ENCODE results near the gene FAT1. TPM values are rescaled to one million over a fixed set of nuclear protein-coding genes. Genes with fewer than 3 reads are reported as not detected.

The FAT1 gene
- total and polyA plus RNA-seq, 2 donors (not counting 3 experiments of a cell fraction or from before 2014, with no cell fraction given), result 9.2 to 9.8 TPM

- DNase-seq (ENCODE audit: low read depth, low spot score) (no peak), FAIRE-seq (no peak)
- Histone ChIP-seq H3K4me3 (replicated peaks in 1 of 3; ENCODE audit: insufficient read depth in 1 of 3, low read depth in 1 of 3, low read length in 3 of 3) (no peak overlapping the region), H3K4me1 (ENCODE audit: control insufficient read depth, extremely low read depth, insufficient read depth, low read length) (peaks cover 10% of the 10 kb centered on the region), H3K27me3 (ENCODE audit: control insufficient read depth in 2 of 2, insufficient read depth in 2 of 2, low read length in 2 of 2) (peaks cover 0 to 10% of the 10 kb centered on the region in 2 experiments), H3K36me3 (ENCODE audit: control insufficient read depth in 2 of 2, extremely low read depth in 1 of 2, insufficient read depth in 2 of 2, low read length in 2 of 2) (no peaks in the 10 kb centered on the region), H3K27ac (ENCODE audit: insufficient read depth, low read depth, low read length) (no peak overlapping the region), H3K9ac (replicated peaks; ENCODE audit: extremely low read depth, insufficient read depth, low read length) (no peak overlapping the region), H2AFZ (ENCODE audit: low read depth, low read length) (no peak overlapping the region), H3K4me2 (ENCODE audit: insufficient read depth, low read length) (no peak overlapping the region), H3K79me2 (ENCODE audit: control insufficient read depth, insufficient read depth, low read length) (no peaks in the 10 kb centered on the region), H4K20me1 (replicated peaks; ENCODE audit: control insufficient read depth, extremely low read depth, insufficient read depth, low read length) (no peaks in the 10 kb centered on the region), H3K9me3 (replicated peaks; ENCODE audit: control insufficient read depth, insufficient read depth, low read length) (no peaks in the 10 kb centered on the region), H3K9me1 (replicated peaks; ENCODE audit: control insufficient read depth, extremely low read depth, insufficient read depth, low read length) (no peaks in the 10 kb centered on the region)
- CTCF ChIA-PET, result no interaction called here
- intact Hi-C loops (cut with micrococcal nuclease) (no loop called here), dilution Hi-C loops (cut with MboI; ENCODE audit: extremely low pct_ligation_motif_present, low sequenced_read_pairs) (no loop called here)
- TF ChIP-seq MAX (IDR thresholded peaks at IDR 0.05; ENCODE audit: insufficient read depth, insufficient read length) (no peak), POLR2A (IDR thresholded peaks at IDR 0.05; ENCODE audit: low read depth, low read length) (no peak), GATA2 (IDR thresholded peaks at IDR 0.05; ENCODE audit: insufficient read depth, insufficient read length, low read depth, low read length) (no peak)
- POLR2A ChIA-PET, result no interaction called here
- no TSS peak for BruUV-seq (replicated peaks)
Observed at GRCh38 chr4:186733778-186734177, 10.1 kb upstream of the FAT1 start.

GRCh38 chr4:186730621-186731020 is 7.0 kb upstream of the FAT1 start:
- H3K27me3 ChIP-seq (ENCODE audit: control insufficient read depth in 2 of 2, insufficient read depth in 2 of 2, low read length in 2 of 2), result peaks cover 14 to 33% of the 10 kb centered on the region in 2 experiments
- no peaks in the 10 kb centered on the region for H3K9me3 ChIP-seq (replicated peaks; ENCODE audit: control insufficient read depth, insufficient read depth, low read length)
- H3K4me1 ChIP-seq (ENCODE audit: control insufficient read depth, extremely low read depth, insufficient read depth, low read length), result peaks cover 18% of the 10 kb centered on the region
- H3K27ac ChIP-seq (ENCODE audit: insufficient read depth, low read depth, low read length), result no peak overlapping the region
- dilution Hi-C loops (cut with MboI; ENCODE audit: extremely low pct_ligation_motif_present, low sequenced_read_pairs) (no loop called here), intact Hi-C loops (cut with micrococcal nuclease) (no loop called here)
- no peaks in the 10 kb centered on the region for H3K79me2 ChIP-seq (ENCODE audit: control insufficient read depth, insufficient read depth, low read length)
- TF ChIP-seq GATA2 (IDR thresholded peaks at IDR 0.05; ENCODE audit: insufficient read depth, insufficient read length, low read depth, low read length) (no peak), MAX (IDR thresholded peaks at IDR 0.05; ENCODE audit: insufficient read depth, insufficient read length) (no peak), MYC (IDR thresholded peaks at IDR 0.05; ENCODE audit: low read depth, low read length) (no peak), POLR2AphosphoS5 (IDR thresholded peaks at IDR 0.05; ENCODE audit: insufficient read depth, low read depth, low read length) (no peak), POLR2A (IDR thresholded peaks at IDR 0.05; ENCODE audit: low read depth, low read length) (no peak), JUN (IDR thresholded peaks at IDR 0.05; ENCODE audit: borderline replicate concordance, insufficient read depth, insufficient read length, low read depth) (no peak), FOS (IDR thresholded peaks at IDR 0.05; ENCODE audit: borderline replicate concordance, insufficient read depth, low read length) (no peak), CTCF (IDR thresholded peaks at IDR 0.05; ENCODE audit: extremely low read depth in 1 of 2, insufficient read depth in 1 of 2, low read depth in 1 of 2, low read length in 2 of 2) (no peak), EZH2 (IDR thresholded peaks at IDR 0.05; ENCODE audit: borderline replicate concordance, low read depth, low read length, severe bottlenecking) (no peak)
- H3K9me1 ChIP-seq (replicated peaks; ENCODE audit: control insufficient read depth, extremely low read depth, insufficient read depth, low read length), result no peaks in the 10 kb centered on the region
- no peak overlapping the region for H3K9ac ChIP-seq (replicated peaks; ENCODE audit: extremely low read depth, insufficient read depth, low read length)
- H3K4me2 ChIP-seq (ENCODE audit: insufficient read depth, low read length), result no peak overlapping the region
- no peak overlapping the region for H2AFZ ChIP-seq (ENCODE audit: low read depth, low read length)
- no peaks in the 10 kb centered on the region for H4K20me1 ChIP-seq (replicated peaks; ENCODE audit: control insufficient read depth, extremely low read depth, insufficient read depth, low read length)
- H3K36me3 ChIP-seq (ENCODE audit: control insufficient read depth in 2 of 2, extremely low read depth in 1 of 2, insufficient read depth in 2 of 2, low read length in 2 of 2), result no peaks in the 10 kb centered on the region
- ChIA-PET POLR2A (no interaction called here), CTCF (no interaction called here)
- DNase-seq (ENCODE audit: low read depth, low spot score), result no peak
- no TSS peak for BruUV-seq (replicated peaks)
- FAIRE-seq, result no peak
- H3K4me3 ChIP-seq (replicated peaks in 1 of 3; ENCODE audit: insufficient read depth in 1 of 3, low read depth in 1 of 3, low read length in 3 of 3), result no peak overlapping the region
